Measurements from ENCODE around the gene FTL.
A peak's percentile ranks its signal among the peaks of the same experiment; 100 is the strongest.

FTL gene

GRCh38 chr19:48992581-48993174 is 27.6 kb downstream of the FTL start:
- Mint-ChIP-seq H3K4me3 (peak overlapping the region; percentile 87), H3K36me3 (ENCODE audit: insufficient read depth) (peaks cover 25% of the 10 kb centered on the region), H3K27me3 (no peaks in the 10 kb centered on the region), H3K9me3 (no peaks in the 10 kb centered on the region), H3K4me1 (peaks cover 46% of the 10 kb centered on the region), H3K27ac (ENCODE audit: low read depth) (peak overlapping the region; percentile 87)
- DNase-seq (ENCODE audit: low spot score in 2 of 2) (no peak), ATAC-seq (replicated peaks; ENCODE audit: extremely low read depth, poor library complexity, severe bottlenecking) (no peak)

DNA sequence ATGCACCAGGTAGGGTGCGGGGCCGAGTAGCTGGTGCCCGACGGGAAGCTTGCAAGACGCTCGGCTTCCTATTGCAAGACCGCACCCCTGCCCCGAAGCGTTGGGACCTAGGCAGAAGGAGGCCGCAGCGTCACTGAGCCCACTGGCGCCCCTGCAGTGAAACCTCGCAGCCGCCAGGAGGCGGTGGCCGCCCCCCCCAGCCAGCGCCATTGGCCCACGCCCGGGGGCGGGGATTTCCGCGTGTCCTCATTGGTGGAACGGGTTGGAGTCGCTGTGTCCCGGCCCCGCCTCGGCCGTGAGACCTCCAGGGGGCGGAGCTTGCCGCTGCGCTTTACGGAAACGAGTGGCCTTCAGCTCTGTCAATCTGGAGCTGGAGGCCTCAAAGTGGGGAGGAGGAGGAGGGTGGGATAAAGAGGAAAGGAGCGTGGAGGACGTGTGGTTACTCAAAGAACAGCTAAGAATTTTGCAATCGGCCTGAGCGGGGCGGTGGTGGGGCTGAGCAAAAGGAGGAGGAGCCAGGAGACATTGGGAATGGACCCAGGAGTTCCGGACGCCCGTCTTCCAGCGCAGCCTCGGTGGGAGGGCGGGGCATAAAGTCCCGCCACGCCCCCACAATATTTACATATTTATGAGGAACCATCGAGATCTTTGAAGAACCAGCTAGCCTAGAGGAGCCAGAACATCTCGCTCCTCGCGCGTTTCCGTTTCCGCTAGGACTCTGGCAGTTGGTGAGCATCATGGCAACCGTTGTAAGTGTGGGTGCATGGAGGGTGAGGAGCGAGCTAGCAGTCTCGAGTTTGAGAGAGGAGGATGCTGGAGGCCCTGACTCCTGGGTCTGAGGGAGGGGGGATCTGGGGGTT is 28.3 kb downstream of the FTL start, which contains the start of the genes GYS1 and RUVBL2:
TSS of gene GYS1 (minus strand) at position 135 of the 860 bp plus-strand sequence. CDS start 197 bp downstream, outside the sequence.
TSS of gene RUVBL2 (plus strand) at position 713 of the 860 bp plus-strand sequence. CDS start at position 738, 25 bp downstream.
- Mint-ChIP-seq H3K27ac (ENCODE audit: low read depth) (peak within 1 kb of the TSS; percentile 87), H3K4me1 (peaks cover 45% of the 10 kb centered on the region), H3K4me3 (peak within 1 kb of the TSS; percentile 87), H3K36me3 (ENCODE audit: insufficient read depth) (peaks cover 21% of the 10 kb centered on the region), H3K27me3 (no peaks in the 10 kb centered on the region), H3K9me3 (no peaks in the 10 kb centered on the region)
- ATAC-seq (replicated peaks; ENCODE audit: extremely low read depth, poor library complexity, severe bottlenecking) (peak; percentile 94), DNase-seq (ENCODE audit: low spot score in 2 of 2) (peak; percentile 96 to 99)

GRCh38 chr19:48994035-48994386 is 28.9 kb downstream of the FTL start:
- Mint-ChIP-seq H3K27me3 (no peaks in the 10 kb centered on the region), H3K4me1 (peaks cover 45% of the 10 kb centered on the region), H3K4me3 (peak overlapping the region; percentile 87), H3K27ac (ENCODE audit: low read depth) (peak overlapping the region; percentile 87), H3K9me3 (no peaks in the 10 kb centered on the region), H3K36me3 (ENCODE audit: insufficient read depth) (peaks cover 17% of the 10 kb centered on the region)
- ATAC-seq (replicated peaks; ENCODE audit: extremely low read depth, poor library complexity, severe bottlenecking): no peak
- DNase-seq (ENCODE audit: low spot score in 2 of 2): no peak

DNA sequence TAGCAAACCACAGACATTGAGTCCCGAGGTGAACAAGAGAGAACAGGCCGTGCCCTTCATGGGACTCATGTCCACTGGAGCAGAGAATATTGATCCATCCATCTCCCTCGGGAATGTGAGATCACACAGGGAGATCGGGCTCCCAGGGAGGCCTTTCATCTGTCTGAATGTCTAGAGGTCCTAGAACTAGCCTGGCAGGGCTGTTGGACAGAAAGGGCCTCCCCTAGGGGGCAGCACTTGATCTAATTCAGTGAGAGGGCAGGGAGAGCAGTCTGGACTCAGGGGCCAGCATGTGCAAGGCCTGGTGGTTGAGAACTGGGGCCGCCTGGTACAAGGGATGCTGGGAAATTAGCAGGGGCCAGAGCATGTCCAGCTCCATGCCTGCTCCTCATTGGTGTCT is 32.9 kb downstream of the FTL start:
- ATAC-seq (replicated peaks; ENCODE audit: extremely low read depth, poor library complexity, severe bottlenecking): no peak
- Mint-ChIP-seq H3K4me3 (no peak overlapping the region), H3K9me3 (no peaks in the 10 kb centered on the region), H3K36me3 (ENCODE audit: insufficient read depth) (peaks cover 8% of the 10 kb centered on the region), H3K27me3 (no peaks in the 10 kb centered on the region), H3K27ac (ENCODE audit: low read depth) (no peak overlapping the region), H3K4me1 (peaks cover 33% of the 10 kb centered on the region)
- peak in 1 of 2 donors; percentile 33 for DNase-seq (ENCODE audit: low spot score in 2 of 2)

DNA sequence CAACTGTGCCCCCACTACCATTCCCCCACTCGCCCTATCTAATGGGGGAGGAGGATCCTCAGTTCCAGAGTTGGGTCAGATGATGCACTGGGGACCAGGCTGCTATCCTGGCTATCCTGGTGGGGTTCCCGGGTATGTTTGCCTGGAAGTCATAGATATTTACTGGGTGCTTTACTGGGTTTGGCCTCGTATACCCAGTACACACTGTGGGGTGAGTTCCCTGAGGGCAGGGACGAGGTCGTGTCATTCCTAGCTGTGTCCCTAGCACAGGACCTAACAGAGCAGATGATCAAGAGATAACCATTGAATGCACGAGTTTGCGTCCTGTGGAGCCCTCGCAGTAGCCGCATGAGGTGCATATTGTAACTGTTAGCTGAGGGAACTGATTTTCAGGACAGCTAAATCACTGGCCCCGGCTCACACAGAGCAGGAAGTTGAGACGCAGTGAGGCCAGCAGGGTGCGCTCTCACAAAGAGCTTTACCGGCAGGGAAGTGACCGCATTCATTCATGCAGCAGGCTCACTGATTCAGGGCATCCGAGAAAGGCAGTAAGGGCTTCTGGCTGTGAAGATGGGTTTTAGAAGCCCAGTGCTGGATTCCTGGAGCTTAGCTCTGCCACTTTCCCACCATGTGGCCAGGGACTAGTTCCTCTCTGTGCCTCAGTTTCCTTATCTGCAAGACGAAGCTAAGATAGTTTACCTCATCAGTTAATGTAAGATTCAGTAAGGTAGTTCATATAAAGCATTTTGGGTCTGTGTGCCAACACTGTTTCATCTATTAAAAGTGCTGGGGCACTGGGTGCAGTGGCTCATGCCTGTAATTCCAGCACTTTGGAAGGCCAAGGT is 34.6 kb downstream of the FTL start:
- no peaks in the 10 kb centered on the region for H3K9me3 Mint-ChIP-seq
- no peak overlapping the region for H3K27ac Mint-ChIP-seq (ENCODE audit: low read depth)
- ATAC-seq (replicated peaks; ENCODE audit: extremely low read depth, poor library complexity, severe bottlenecking): peak; percentile 82
- no peaks in the 10 kb centered on the region for H3K27me3 Mint-ChIP-seq
- peaks cover 20% of the 10 kb centered on the region for H3K4me1 Mint-ChIP-seq
- DNase-seq (ENCODE audit: low spot score in 2 of 2): peak; percentile 42 to 52
- H3K4me3 Mint-ChIP-seq: no peak overlapping the region
- H3K36me3 Mint-ChIP-seq (ENCODE audit: insufficient read depth): peaks cover 15% of the 10 kb centered on the region

GRCh38 chr19:49004133-49004532 is 39.0 kb downstream of the FTL start:
- ATAC-seq (replicated peaks; ENCODE audit: extremely low read depth, poor library complexity, severe bottlenecking): no peak
- H3K4me1 Mint-ChIP-seq: peaks cover 6% of the 10 kb centered on the region
- no peaks in the 10 kb centered on the region for H3K27me3 Mint-ChIP-seq
- no peak for DNase-seq (ENCODE audit: low spot score in 2 of 2)
- H3K27ac Mint-ChIP-seq (ENCODE audit: low read depth): no peak overlapping the region
- no peak overlapping the region for H3K4me3 Mint-ChIP-seq
- no peaks in the 10 kb centered on the region for H3K9me3 Mint-ChIP-seq
- peaks cover 30% of the 10 kb centered on the region for H3K36me3 Mint-ChIP-seq (ENCODE audit: insufficient read depth)

DNA sequence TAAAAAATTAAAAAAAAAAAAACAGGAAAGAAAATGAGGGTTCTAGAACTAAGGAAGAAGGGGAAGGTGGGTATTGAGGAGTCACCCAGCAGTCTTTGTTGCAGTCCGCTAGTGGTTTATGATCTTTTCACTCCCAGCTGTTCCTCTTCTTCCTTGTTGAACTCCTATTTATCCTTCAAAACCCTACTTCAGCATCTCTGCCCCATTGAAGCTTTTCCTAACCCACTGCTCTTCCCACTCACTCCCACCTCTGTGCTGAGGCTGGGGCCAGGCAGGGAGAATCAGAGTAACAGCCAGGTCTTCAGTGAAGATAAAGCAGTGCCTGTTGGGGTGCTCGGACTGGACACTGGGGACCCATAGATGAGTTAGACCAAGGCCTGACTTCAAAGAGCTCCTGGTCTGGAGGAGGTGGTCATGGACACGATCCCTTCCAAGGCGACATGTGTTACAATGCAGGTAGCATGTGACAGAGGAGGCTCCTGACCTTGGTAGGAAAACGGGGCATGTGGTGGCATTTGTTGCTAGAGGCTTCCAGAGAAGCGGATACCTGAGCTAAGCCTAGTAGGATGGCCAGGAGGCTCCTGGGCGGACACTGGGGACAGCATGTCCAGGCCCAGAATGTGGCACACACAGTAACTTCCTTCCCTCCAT is 40.0 kb downstream of the FTL start:
- Mint-ChIP-seq H3K36me3 (ENCODE audit: insufficient read depth) (peaks cover 28% of the 10 kb centered on the region), H3K4me1 (no peaks in the 10 kb centered on the region), H3K4me3 (no peak overlapping the region), H3K9me3 (no peaks in the 10 kb centered on the region), H3K27ac (ENCODE audit: low read depth) (no peak overlapping the region), H3K27me3 (no peaks in the 10 kb centered on the region)
- DNase-seq (ENCODE audit: low spot score in 2 of 2) (no peak), ATAC-seq (replicated peaks; ENCODE audit: extremely low read depth, poor library complexity, severe bottlenecking) (no peak)

- no peak for ATAC-seq (replicated peaks; ENCODE audit: extremely low read depth, poor library complexity, severe bottlenecking)
- Mint-ChIP-seq H3K4me1 (no peaks in the 10 kb centered on the region), H3K27ac (ENCODE audit: low read depth) (no peak overlapping the region), H3K36me3 (ENCODE audit: insufficient read depth) (peaks cover 31% of the 10 kb centered on the region), H3K4me3 (no peak overlapping the region), H3K9me3 (no peaks in the 10 kb centered on the region), H3K27me3 (no peaks in the 10 kb centered on the region)
- DNase-seq (ENCODE audit: low spot score in 2 of 2): no peak
These were observed 41.8 kb downstream of the FTL start for GRCh38 chr19:49006905-49007304.

- DNase-seq (ENCODE audit: low spot score in 2 of 2) (no peak), ATAC-seq (replicated peaks; ENCODE audit: extremely low read depth, poor library complexity, severe bottlenecking) (no peak)
- Mint-ChIP-seq H3K27me3 (no peaks in the 10 kb centered on the region), H3K9me3 (no peaks in the 10 kb centered on the region), H3K36me3 (ENCODE audit: insufficient read depth) (peaks cover 19% of the 10 kb centered on the region), H3K4me1 (no peaks in the 10 kb centered on the region), H3K27ac (ENCODE audit: low read depth) (no peak overlapping the region), H3K4me3 (no peak overlapping the region)
These were observed 44.7 kb downstream of the FTL start for GRCh38 chr19:49009828-49010227.

GRCh38 chr19:49010453-49010852 is 45.3 kb downstream of the FTL start:
- ATAC-seq (replicated peaks; ENCODE audit: extremely low read depth, poor library complexity, severe bottlenecking) (no peak), DNase-seq (ENCODE audit: low spot score in 2 of 2) (no peak)
- no peak overlapping the region for H3K4me3 Mint-ChIP-seq
- no peak overlapping the region for H3K27ac Mint-ChIP-seq (ENCODE audit: low read depth)
- H3K9me3 Mint-ChIP-seq: no peaks in the 10 kb centered on the region
- H3K4me1 Mint-ChIP-seq: no peaks in the 10 kb centered on the region
- H3K36me3 Mint-ChIP-seq (ENCODE audit: insufficient read depth): peaks cover 19% of the 10 kb centered on the region
- H3K27me3 Mint-ChIP-seq: no peaks in the 10 kb centered on the region

DNA sequence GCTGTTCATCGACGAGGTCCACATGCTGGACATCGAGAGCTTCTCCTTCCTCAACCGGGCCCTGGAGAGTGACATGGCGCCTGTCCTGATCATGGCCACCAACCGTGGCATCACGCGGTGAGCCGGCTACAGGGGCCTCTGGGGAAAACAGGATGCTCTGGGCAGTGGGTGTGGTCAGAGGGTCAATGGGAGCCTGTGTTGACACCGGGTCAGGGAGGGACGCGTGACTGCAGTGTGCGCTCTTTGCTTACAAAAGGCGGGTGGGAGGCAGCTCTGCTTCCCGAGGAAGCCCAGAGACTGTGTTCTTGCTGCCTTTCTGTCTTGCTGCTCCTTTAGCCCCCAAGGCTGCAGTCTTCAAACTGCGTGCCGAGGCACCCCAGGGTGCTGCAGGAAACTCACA is 46.1 kb downstream of the FTL start:
- Mint-ChIP-seq H3K27ac (ENCODE audit: low read depth) (no peak overlapping the region), H3K4me3 (no peak overlapping the region), H3K9me3 (no peaks in the 10 kb centered on the region), H3K36me3 (ENCODE audit: insufficient read depth) (peaks cover 18% of the 10 kb centered on the region), H3K27me3 (no peaks in the 10 kb centered on the region), H3K4me1 (no peaks in the 10 kb centered on the region)
- no peak for DNase-seq (ENCODE audit: low spot score in 2 of 2)
- ATAC-seq (replicated peaks; ENCODE audit: extremely low read depth, poor library complexity, severe bottlenecking): no peak

Data from central memory CD8-positive, alpha-beta T cell (primary cell).